Neuron (in vitro differentiated cells): ENCODE results near the gene TBX1.
"Not testable (repeated sequence)": the region's sequence is repeated elsewhere in the genome, so short reads cannot be mapped to it uniquely, and the experiment has no call there.

Experiments
- H2AFZ ChIP-seq: one replicate; pipeline ENCODE4 v1.6.1; 2013; ENCODE audit warnings: low read depth, mild to moderate bottlenecking, inconsistent platforms, low read length, moderate library complexity
- H3K27me3 ChIP-seq: one replicate; pipeline ENCODE4 v1.6.1; 2013; ENCODE audit warnings: low read length; ENCODE audit not compliant: insufficient read depth
- H3K36me3 ChIP-seq: one replicate; pipeline ENCODE4 v1.6.1; 2013; ENCODE audit warnings: low read length; ENCODE audit not compliant: insufficient read depth
- H3K4me1 ChIP-seq: one replicate; pipeline ENCODE4 v1.6.1; 2013; ENCODE audit warnings: low read length; ENCODE audit not compliant: insufficient read depth
- H3K4me3 ChIP-seq: 2 replicates; pipeline ENCODE4 v1.5.1; 2013; ENCODE audit warnings: mild to moderate bottlenecking, low read length, moderate library complexity
- H3K9me3 ChIP-seq: one replicate; pipeline ENCODE4 v1.6.1; 2013; ENCODE audit warnings: low read length

Gene TBX1

GRCh38 chr22:19719488-19720021 lies 41.0 kb upstream of the TBX1 start:
- Histone ChIP-seq H3K9me3 (peaks cover 9% of the 10 kb centered on the region), H3K4me1 (peaks cover 20% of the 10 kb centered on the region), H3K27me3 (peaks cover 41% of the 10 kb centered on the region)

GRCh38 chr22:19720150-19720827 lies 40.3 kb upstream of the TBX1 start:
- Histone ChIP-seq H3K27me3 (peaks cover 46% of the 10 kb centered on the region), H3K4me1 (peaks cover 15% of the 10 kb centered on the region), H2AFZ (no peak overlapping the region), H3K9me3 (peaks cover 9% of the 10 kb centered on the region), H3K36me3 (peaks cover 5% of the 10 kb centered on the region), H3K4me3 (no peak overlapping the region)

More at GRCh38 chr22:19719488-19720021, 41.0 kb upstream of the TBX1 start:
- Histone ChIP-seq H3K36me3 (peaks cover 5% of the 10 kb centered on the region), H3K4me3 (no peak overlapping the region), H2AFZ (no peak overlapping the region)

- H3K27me3 ChIP-seq: peaks cover 51% of the 10 kb centered on the region
- H3K4me1 ChIP-seq: peaks cover 15% of the 10 kb centered on the region
- H2AFZ ChIP-seq: no peak overlapping the region
- H3K4me3 ChIP-seq: no peak overlapping the region
- H3K36me3 ChIP-seq: peaks cover 5% of the 10 kb centered on the region
- peaks cover 9% of the 10 kb centered on the region for H3K9me3 ChIP-seq
Measured at GRCh38 chr22:19720999-19721329, 39.6 kb upstream of the TBX1 start.

- Histone ChIP-seq H3K36me3 (peaks cover 5% of the 10 kb centered on the region), H3K27me3 (peaks cover 56% of the 10 kb centered on the region), H3K4me3 (no peak overlapping the region), H2AFZ (no peak overlapping the region), H3K9me3 (peaks cover 9% of the 10 kb centered on the region), H3K4me1 (peaks cover 15% of the 10 kb centered on the region)
Measured at GRCh38 chr22:19721330-19722177, 39.0 kb upstream of the TBX1 start.

- H3K4me3 ChIP-seq: no peak overlapping the region
- H2AFZ ChIP-seq: no peak overlapping the region
- peaks cover 13% of the 10 kb centered on the region for H3K9me3 ChIP-seq
- H3K4me1 ChIP-seq: peaks cover 15% of the 10 kb centered on the region
- peaks cover 5% of the 10 kb centered on the region for H3K36me3 ChIP-seq
- peaks cover 64% of the 10 kb centered on the region for H3K27me3 ChIP-seq
Measured at GRCh38 chr22:19722178-19722981, 38.2 kb upstream of the TBX1 start.

GRCh38 chr22:19722982-19723231 lies 37.7 kb upstream of the TBX1 start:
- peaks cover 70% of the 10 kb centered on the region for H3K27me3 ChIP-seq
- peaks cover 5% of the 10 kb centered on the region for H3K36me3 ChIP-seq
- H3K9me3 ChIP-seq: peaks cover 13% of the 10 kb centered on the region
- peak overlapping the region; percentile 9 for H2AFZ ChIP-seq
- peak overlapping the region; percentile 21 for H3K4me3 ChIP-seq
- peaks cover 15% of the 10 kb centered on the region for H3K4me1 ChIP-seq

GRCh38 chr22:19723232-19723982 lies 37.2 kb upstream of the TBX1 start, which contains the start of gene GP1BB:
Gene GP1BB, plus strand, starts transcription at chr22:19723539. Its CDS starts 31 bp downstream, at chr22:19723570.
- Histone ChIP-seq H2AFZ (peak within 1 kb of the TSS; percentile 9), H3K9me3 (peaks cover 13% of the 10 kb centered on the region), H3K4me3 (peak within 1 kb of the TSS; percentile 22), H3K4me1 (peaks cover 15% of the 10 kb centered on the region), H3K27me3 (peaks cover 75% of the 10 kb centered on the region), H3K36me3 (peaks cover 5% of the 10 kb centered on the region)

GRCh38 chr22:19723983-19724827 lies 36.4 kb upstream of the TBX1 start:
- H3K27me3 ChIP-seq: peaks cover 83% of the 10 kb centered on the region
- peaks cover 15% of the 10 kb centered on the region for H3K4me1 ChIP-seq
- peak overlapping the region; percentile 9 for H2AFZ ChIP-seq
- H3K4me3 ChIP-seq: peak overlapping the region; percentile 22
- H3K9me3 ChIP-seq: peaks cover 13% of the 10 kb centered on the region
- peaks cover 5% of the 10 kb centered on the region for H3K36me3 ChIP-seq

GRCh38 chr22:19724927-19725661 lies 35.5 kb upstream of the TBX1 start:
- Histone ChIP-seq H3K4me3 (no peak overlapping the region), H3K36me3 (no peaks in the 10 kb centered on the region), H3K9me3 (peaks cover 10% of the 10 kb centered on the region), H2AFZ (no peak overlapping the region), H3K27me3 (peaks cover 88% of the 10 kb centered on the region), H3K4me1 (peaks cover 15% of the 10 kb centered on the region)

- H2AFZ ChIP-seq, H3K4me3 ChIP-seq, H3K9me3 ChIP-seq, H3K36me3 ChIP-seq: not testable (repeated sequence)
- H3K27me3 ChIP-seq: peaks cover 86% of the 10 kb centered on the region
- H3K4me1 ChIP-seq: peaks cover 22% of the 10 kb centered on the region
Measured at GRCh38 chr22:19726064-19726788, 34.4 kb upstream of the TBX1 start.
